Left lung (tissue), 10 donors: ENCODE measurements around the gene PEMT. TPM values are rescaled to one million over a fixed set of nuclear protein-coding genes. Genes with fewer than 3 reads are reported as not detected.

Source experiments
- ATAC-seq: fragments of 200-7000 bp; cut with Tn5 transposase; one replicate; pipeline ENCODE4 v1.9.1; 2020; ENCODE audit warnings: moderate library complexity
- DNase-seq, 4 donors: peaks; one replicate each; pipeline ENCODE4 v3.0.0-alpha.2; 2013 to 2020
- H3K27ac ChIP-seq, 2 donors: fragments of 200-600 bp; sonication (generic) in 1 of 2; one replicate each; pipeline versions ENCODE4 v1.5.0 to v1.8.0; 2020 to 2021
- H3K27me3 ChIP-seq, 2 donors: fragments of 200-600 bp; sonication (generic) in 1 of 2; one replicate each; pipeline versions ENCODE4 v1.5.0 to v1.8.0; 2020 to 2021
- H3K36me3 ChIP-seq, 2 donors: fragments of 200-600 bp; sonication (generic) in 1 of 2; one replicate each; pipeline versions ENCODE4 v1.5.0 to v1.8.0; 2020 to 2021
- H3K4me1 ChIP-seq, 2 donors: fragments of 200-600 bp; one replicate each; pipeline ENCODE4 v1.8.0; 2021
- H3K4me3 ChIP-seq, 2 donors: fragments of 200-600 bp; sonication (generic) in 1 of 2; one replicate each; pipeline versions ENCODE4 v1.5.0 to v1.8.0; 2020 to 2021; ENCODE audit warnings: mild to moderate bottlenecking in 1 of 2
- H3K9me3 ChIP-seq, 2 donors: fragments of 200-600 bp; sonication (generic) in 1 of 2; one replicate each; pipeline versions ENCODE4 v1.5.0 to v1.8.0; 2020 to 2021
- intact Hi-C, 2 donors: fragments of 100-400 bp; cut with DNase I; formaldehyde crosslinking; loops; one replicate each; pipeline versions ENCODE4 v1.11.2 to v1.14.2; 2022
- polyA plus RNA-seq, 6 donors: library from polyadenylated mRNA; unstranded; fragments of 120-200 nt; gene quantifications; one replicate each; pipeline ENCODE4 v1.2.1, GENCODE V29; 2013; ENCODE audit not compliant: insufficient read length in 6 of 6
- total RNA-seq, 2 donors: library from RNA; stranded (reverse); fragmentation: NEBNext Ultra II Directional; extraction: Animal tissue kit (Norgen Biotek cat#: 25700); gene quantifications; one replicate each; pipeline ENCODE4 v1.2.1, GENCODE V29; 2021
- TF ChIP-seq, protein P1 (sequence below), 2 donors: fragments of 200-600 bp; sonication (generic) in 1 of 2; IDR thresholded peaks; one replicate each; pipeline versions ENCODE4 v1.5.0 to v1.8.0; 2021; ENCODE audit warnings: antibody characterized with exemption in 2 of 2
- donor health status: DM: no; HTN: yes; CAD: no.
- donor health status: DM: no; HTN: no; CAD: no.

PEMT gene
- total and polyA plus RNA-seq, 8 donors: 22.3 to 38.7 (median 28.3) TPM

GRCh38 chr17:17518951-17519350 is 72.6 kb downstream of the PEMT start:
- H3K4me3 ChIP-seq: no peak overlapping the region
- intact Hi-C loops: no loop called here
- no peaks in the 10 kb centered on the region for H3K27me3 ChIP-seq
- ATAC-seq (no peak), DNase-seq (peak in 1 of 4 donors; percentile 51)
- no peak overlapping the region for H3K27ac ChIP-seq
- no peaks in the 10 kb centered on the region for H3K9me3 ChIP-seq
- no peaks in the 10 kb centered on the region for H3K4me1 ChIP-seq
- TF ChIP-seq, protein P1, sequence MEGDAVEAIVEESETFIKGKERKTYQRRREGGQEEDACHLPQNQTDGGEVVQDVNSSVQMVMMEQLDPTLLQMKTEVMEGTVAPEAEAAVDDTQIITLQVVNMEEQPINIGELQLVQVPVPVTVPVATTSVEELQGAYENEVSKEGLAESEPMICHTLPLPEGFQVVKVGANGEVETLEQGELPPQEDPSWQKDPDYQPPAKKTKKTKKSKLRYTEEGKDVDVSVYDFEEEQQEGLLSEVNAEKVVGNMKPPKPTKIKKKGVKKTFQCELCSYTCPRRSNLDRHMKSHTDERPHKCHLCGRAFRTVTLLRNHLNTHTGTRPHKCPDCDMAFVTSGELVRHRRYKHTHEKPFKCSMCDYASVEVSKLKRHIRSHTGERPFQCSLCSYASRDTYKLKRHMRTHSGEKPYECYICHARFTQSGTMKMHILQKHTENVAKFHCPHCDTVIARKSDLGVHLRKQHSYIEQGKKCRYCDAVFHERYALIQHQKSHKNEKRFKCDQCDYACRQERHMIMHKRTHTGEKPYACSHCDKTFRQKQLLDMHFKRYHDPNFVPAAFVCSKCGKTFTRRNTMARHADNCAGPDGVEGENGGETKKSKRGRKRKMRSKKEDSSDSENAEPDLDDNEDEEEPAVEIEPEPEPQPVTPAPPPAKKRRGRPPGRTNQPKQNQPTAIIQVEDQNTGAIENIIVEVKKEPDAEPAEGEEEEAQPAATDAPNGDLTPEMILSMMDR (IDR thresholded peaks at IDR 0.05): no peak
- peaks cover 0 to 11% of the 10 kb centered on the region in 2 donors for H3K36me3 ChIP-seq

DNA sequence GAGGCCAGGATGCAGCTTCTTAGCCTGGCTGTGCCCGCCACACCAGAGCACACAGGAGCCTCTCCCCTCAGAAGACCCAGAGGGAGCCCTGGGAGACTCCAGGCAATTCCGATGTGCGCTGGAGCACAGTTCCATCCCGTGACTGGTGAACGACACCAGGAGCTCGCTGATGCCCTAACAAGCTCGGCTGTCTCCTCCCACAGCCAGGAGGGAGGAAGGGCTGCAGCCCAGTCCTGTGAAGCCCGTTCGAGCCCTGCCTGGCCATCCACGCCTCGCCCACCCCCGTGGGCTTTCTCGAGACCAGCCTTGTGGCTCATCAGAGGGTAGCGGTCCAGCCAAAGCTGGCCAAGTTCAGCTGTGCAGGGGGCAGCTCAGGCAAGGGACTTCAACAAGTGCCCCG is 73.5 kb downstream of the PEMT start:
- TF ChIP-seq, protein P1 (IDR thresholded peaks at IDR 0.05): no peak
- intact Hi-C loops: no loop called here
- Histone ChIP-seq H3K36me3 (peaks cover 0 to 11% of the 10 kb centered on the region in 2 donors), H3K4me3 (no peak overlapping the region), H3K27ac (no peak overlapping the region), H3K27me3 (no peaks in the 10 kb centered on the region), H3K4me1 (no peaks in the 10 kb centered on the region), H3K9me3 (no peaks in the 10 kb centered on the region)
- DNase-seq (peak in 1 of 4 donors; percentile 47), ATAC-seq (no peak)

DNA sequence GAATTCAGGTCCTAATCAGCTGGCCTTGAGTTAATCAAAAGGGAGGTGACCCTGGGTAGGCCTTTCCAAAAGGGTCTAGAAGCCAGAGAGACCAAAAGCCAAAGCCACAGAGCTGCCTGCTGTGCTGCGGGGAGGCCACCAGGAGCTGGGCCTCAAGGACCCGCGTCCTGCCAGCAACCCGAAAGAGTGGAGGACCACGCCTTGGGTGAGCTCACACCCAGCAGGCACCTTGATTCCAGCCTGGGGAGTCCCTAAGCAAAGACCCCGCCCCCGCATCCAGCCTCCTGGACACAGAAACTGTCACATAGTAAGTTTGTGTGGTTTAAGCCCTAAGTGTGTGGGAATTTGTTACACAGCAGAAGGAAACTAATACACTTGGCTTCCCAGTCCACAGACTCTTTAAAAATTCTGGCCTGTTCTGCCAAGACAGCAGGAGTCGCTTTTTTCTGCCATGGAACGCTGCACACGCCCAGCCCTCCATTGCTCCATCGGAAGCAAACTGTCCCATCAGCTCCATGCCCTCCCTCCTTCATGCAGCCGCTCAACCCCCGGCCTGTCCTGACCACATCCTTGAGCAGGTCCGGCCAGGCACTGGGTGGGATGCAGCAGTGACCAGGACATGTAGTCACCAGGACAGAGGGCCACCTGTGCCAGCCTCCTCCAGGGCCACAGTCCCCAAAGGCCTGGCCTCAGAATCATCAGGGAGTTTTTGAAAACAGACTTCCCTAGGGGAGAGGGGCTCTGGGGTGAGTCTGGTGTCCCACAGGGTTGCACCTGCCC is 74.4 kb downstream of the PEMT start:
- intact Hi-C loops: no loop called here
- TF ChIP-seq, protein P1 (IDR thresholded peaks at IDR 0.05): no peak
- ATAC-seq: no peak

DNA sequence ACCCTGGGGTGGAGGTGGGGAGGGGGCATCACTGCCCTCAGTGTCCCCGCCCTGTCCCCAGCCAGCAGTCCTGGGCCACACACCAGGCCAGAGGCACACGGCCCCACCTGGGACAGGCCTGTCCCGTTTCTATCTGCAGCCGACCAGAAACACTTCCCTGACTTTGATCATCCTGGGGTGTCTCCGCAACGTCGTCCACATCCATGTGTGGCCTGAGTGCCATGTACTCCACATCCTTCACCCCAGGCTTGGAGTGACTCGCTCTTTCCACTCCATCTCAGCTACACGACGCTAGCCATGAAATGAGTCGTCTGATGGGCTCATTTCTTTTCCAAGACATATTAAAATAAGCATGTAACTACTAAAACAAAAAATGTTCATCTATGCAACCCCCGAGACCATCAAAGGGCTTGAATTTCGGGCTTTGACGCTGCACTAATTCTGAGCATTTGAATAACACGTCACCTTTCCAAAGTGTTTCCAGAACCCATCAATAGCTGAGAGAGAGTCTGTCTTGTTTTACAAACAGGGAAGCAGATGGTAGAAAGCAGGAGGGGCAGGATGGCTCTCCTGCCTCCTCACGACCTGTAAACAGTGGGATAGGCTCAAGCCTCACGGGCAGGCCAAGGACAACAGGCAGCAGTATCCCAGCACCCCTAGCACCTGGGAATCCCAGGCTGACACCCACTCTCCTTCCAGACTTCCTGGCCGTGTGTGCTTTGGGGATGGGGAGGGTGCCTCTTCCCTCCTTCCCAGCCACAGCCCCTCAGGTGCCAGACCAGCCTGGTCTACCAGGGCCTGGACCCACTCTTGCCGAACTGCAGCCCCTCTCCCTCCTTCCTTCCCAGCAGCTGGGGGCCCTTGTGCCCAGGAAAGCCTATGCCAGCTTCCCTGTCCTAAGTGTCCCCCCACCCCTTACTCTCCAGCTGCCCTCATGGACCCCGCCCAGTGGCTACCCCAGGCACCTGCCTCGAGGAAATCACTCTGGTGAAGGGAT is 75.3 kb downstream of the PEMT start:
- no peaks in the 10 kb centered on the region for H3K27me3 ChIP-seq
- H3K36me3 ChIP-seq: peaks cover 0 to 11% of the 10 kb centered on the region in 2 donors
- DNase-seq (peak in 1 of 4 donors; percentile 59), ATAC-seq (no peak)
- intact Hi-C loops: no loop called here
- no peaks in the 10 kb centered on the region for H3K4me1 ChIP-seq
- H3K27ac ChIP-seq: no peak overlapping the region
- no peak overlapping the region for H3K4me3 ChIP-seq
- TF ChIP-seq, protein P1 (IDR thresholded peaks at IDR 0.05): no peak
- H3K9me3 ChIP-seq: no peaks in the 10 kb centered on the region

More for the DNA sequence above, 74.4 kb downstream of the PEMT start:
- no peak overlapping the region for H3K4me3 ChIP-seq
- H3K27ac ChIP-seq: no peak overlapping the region
- H3K36me3 ChIP-seq: peaks cover 0 to 11% of the 10 kb centered on the region in 2 donors
- H3K4me1 ChIP-seq: no peaks in the 10 kb centered on the region
- peak in 1 of 4 donors; percentile 61 for DNase-seq
- H3K27me3 ChIP-seq: no peaks in the 10 kb centered on the region
- H3K9me3 ChIP-seq: no peaks in the 10 kb centered on the region
